GM12872 (cell line): Measurements from ENCODE around the gene CASP10.

Experiments
- TF ChIP-seq, protein P1 (sequence below): IDR thresholded peaks from 3 replicates; pipeline ENCODE4 v1.5.1; 2011; ENCODE audit warnings: low read depth, mild to moderate bottlenecking, low read length, moderate library complexity; ENCODE audit not compliant: insufficient read depth

CASP10 gene

GRCh38 chr2:201186982-201187381, 4.0 kb downstream of the CASP10 start:
- TF ChIP-seq, protein P1, sequence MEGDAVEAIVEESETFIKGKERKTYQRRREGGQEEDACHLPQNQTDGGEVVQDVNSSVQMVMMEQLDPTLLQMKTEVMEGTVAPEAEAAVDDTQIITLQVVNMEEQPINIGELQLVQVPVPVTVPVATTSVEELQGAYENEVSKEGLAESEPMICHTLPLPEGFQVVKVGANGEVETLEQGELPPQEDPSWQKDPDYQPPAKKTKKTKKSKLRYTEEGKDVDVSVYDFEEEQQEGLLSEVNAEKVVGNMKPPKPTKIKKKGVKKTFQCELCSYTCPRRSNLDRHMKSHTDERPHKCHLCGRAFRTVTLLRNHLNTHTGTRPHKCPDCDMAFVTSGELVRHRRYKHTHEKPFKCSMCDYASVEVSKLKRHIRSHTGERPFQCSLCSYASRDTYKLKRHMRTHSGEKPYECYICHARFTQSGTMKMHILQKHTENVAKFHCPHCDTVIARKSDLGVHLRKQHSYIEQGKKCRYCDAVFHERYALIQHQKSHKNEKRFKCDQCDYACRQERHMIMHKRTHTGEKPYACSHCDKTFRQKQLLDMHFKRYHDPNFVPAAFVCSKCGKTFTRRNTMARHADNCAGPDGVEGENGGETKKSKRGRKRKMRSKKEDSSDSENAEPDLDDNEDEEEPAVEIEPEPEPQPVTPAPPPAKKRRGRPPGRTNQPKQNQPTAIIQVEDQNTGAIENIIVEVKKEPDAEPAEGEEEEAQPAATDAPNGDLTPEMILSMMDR: no peak

- TF ChIP-seq, protein P1: no peak
Observed at GRCh38 chr2:201188449-201188848, 5.5 kb downstream of the CASP10 start.

- TF ChIP-seq, protein P1: no peak
Observed at GRCh38 chr2:201191132-201191875, 8.4 kb downstream of the CASP10 start.

DNA sequence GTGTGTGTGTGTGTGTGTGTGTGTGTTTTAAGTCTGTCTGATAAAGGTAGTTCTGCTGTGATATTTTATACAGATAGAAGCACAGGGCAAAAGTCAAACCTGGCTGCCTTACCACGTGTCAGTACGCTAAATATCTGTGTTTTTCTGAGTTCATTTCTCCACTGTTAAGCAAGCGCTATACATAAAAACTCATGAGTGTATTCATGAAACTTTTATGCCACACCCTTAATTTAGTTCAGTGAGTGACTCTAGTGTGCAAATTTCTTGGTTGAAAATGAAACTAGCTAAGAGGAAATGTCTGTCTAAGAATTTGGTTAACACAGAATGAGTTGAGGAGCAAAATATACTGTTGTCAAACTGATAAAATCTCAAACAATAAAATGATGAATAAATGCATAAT, 11.2 kb downstream of the CASP10 start:
- TF ChIP-seq, protein P1: no peak

- TF ChIP-seq, protein P1: no peak
Observed at GRCh38 chr2:201195331-201195730, 12.4 kb downstream of the CASP10 start.

DNA sequence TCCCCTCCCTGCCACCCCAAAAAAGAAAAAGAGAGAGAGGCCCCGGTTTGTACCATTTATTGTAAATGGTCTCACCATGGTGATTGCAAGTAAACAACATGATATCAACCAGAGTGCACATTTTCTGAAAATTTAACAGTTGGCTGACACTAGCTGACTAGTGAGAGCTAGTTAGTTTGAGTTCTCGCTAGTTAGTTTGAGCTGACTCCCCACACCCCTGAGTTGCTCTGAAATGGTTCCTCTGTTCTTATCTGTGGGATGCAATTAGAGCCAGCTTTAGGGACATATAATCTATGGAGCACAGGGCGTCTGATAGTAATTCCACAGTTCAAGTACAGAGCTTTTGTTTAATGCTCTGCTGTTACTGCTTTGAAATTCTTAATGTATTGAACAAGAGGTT, 13.1 kb downstream of the CASP10 start:
- TF ChIP-seq, protein P1: no peak

DNA sequence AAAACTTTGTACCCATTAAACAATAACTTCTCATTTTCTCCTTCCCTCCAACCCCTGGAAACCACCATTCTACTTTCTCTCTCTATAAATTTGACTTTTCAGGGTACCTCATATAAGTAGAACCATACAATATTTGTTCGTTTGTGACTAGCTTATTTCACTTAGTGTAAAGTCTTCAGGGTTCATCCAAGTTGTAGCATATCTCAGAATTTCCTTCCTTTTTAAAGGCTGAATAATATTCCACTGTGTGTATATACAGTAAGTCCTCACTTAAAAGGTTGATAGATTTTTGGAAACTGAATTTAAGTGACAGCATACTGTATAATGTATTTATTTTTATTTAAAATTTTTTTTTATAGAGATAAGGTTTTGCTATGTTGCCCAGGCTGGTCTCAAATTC, 13.9 kb downstream of the CASP10 start:
- TF ChIP-seq, protein P1: no peak
